HL-60 (cell line): ENCODE data around the gene KRT2.

ENCODE experiments used
- GABPA ChIP-seq: IDR thresholded peaks from 2 replicates; pipeline ENCODE4 v1.6.1; 2012; ENCODE audit warnings: low read depth
- SPI1 ChIP-seq: IDR thresholded peaks from 2 replicates; pipeline ENCODE4 v1.6.1; 2012; ENCODE audit warnings: low read depth, mild to moderate bottlenecking, borderline replicate concordance
- TF ChIP-seq, protein P1 (sequence below): IDR thresholded peaks from one replicate; pipeline ENCODE4 v1.5.1; 2011; ENCODE audit warnings: low read length, control low read depth, inconsistent platforms; ENCODE audit not compliant: insufficient read depth
- TF ChIP-seq, protein P2 (sequence below): IDR thresholded peaks from 2 replicates; pipeline ENCODE4 v1.6.1; 2012; ENCODE audit warnings: low read depth; ENCODE audit not compliant: insufficient replicate concordance

DNA sequence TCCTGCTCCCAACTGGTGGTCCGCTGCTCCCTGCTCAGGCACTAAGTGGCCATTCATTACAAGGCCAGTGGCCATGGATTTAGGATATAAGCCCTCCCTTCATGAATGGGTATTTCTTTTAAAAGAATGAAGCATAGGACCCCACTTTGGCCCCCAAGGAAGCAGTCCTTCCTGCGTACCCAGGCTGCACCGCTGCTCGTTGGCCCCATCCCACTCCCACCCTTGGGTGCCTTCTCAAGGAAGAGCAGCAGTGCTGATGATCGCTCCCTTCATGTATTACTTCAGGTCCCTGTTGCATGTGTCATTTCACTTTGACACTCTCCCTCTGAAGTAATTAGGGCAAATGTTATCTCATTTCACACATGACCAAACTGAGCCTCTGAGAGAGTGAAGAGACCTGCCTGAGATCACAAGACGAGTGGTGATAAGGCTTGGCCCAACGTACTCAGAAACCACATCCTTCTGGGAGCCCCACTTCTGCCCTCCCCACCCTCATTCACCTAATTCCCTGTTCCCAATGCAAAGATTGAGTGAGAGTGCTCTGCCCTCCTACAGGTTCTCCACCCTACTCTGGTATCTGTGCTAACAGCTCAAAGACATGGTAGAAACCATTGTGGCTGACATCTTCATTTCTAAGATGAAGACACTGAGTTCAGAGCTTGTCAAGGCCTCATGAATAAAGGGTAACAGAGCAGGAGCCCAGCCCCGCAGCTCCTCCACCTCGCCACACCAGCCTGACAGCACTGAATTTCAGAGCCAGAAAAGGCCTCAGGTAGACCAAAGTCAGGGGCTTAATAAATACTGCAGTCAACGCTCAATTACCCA lies 10.3 kb upstream of the KRT2 start:
- TF ChIP-seq, protein P1, sequence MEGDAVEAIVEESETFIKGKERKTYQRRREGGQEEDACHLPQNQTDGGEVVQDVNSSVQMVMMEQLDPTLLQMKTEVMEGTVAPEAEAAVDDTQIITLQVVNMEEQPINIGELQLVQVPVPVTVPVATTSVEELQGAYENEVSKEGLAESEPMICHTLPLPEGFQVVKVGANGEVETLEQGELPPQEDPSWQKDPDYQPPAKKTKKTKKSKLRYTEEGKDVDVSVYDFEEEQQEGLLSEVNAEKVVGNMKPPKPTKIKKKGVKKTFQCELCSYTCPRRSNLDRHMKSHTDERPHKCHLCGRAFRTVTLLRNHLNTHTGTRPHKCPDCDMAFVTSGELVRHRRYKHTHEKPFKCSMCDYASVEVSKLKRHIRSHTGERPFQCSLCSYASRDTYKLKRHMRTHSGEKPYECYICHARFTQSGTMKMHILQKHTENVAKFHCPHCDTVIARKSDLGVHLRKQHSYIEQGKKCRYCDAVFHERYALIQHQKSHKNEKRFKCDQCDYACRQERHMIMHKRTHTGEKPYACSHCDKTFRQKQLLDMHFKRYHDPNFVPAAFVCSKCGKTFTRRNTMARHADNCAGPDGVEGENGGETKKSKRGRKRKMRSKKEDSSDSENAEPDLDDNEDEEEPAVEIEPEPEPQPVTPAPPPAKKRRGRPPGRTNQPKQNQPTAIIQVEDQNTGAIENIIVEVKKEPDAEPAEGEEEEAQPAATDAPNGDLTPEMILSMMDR = no peak
- TF ChIP-seq GABPA (no peak), SPI1 (no peak)
- TF ChIP-seq, protein P2, sequence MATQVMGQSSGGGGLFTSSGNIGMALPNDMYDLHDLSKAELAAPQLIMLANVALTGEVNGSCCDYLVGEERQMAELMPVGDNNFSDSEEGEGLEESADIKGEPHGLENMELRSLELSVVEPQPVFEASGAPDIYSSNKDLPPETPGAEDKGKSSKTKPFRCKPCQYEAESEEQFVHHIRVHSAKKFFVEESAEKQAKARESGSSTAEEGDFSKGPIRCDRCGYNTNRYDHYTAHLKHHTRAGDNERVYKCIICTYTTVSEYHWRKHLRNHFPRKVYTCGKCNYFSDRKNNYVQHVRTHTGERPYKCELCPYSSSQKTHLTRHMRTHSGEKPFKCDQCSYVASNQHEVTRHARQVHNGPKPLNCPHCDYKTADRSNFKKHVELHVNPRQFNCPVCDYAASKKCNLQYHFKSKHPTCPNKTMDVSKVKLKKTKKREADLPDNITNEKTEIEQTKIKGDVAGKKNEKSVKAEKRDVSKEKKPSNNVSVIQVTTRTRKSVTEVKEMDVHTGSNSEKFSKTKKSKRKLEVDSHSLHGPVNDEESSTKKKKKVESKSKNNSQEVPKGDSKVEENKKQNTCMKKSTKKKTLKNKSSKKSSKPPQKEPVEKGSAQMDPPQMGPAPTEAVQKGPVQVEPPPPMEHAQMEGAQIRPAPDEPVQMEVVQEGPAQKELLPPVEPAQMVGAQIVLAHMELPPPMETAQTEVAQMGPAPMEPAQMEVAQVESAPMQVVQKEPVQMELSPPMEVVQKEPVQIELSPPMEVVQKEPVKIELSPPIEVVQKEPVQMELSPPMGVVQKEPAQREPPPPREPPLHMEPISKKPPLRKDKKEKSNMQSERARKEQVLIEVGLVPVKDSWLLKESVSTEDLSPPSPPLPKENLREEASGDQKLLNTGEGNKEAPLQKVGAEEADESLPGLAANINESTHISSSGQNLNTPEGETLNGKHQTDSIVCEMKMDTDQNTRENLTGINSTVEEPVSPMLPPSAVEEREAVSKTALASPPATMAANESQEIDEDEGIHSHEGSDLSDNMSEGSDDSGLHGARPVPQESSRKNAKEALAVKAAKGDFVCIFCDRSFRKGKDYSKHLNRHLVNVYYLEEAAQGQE = no peak
